GM18502 (cell line): Measurements from ENCODE around the gene ADCYAP1R1.
"Not testable (repeated sequence)": the region's sequence is repeated elsewhere in the genome, so short reads cannot be mapped to it uniquely, and the experiment has no call there.

ENCODE experiments used
- ATAC-seq: cut with Tn5 transposase; IDR thresholded peaks from one replicate; pipeline ENCODE4 v1.9.1; 2021; ENCODE audit warnings: mild to moderate bottlenecking; ENCODE audit not compliant: unreplicated experiment, poor library complexity

ADCYAP1R1 gene

DNA sequence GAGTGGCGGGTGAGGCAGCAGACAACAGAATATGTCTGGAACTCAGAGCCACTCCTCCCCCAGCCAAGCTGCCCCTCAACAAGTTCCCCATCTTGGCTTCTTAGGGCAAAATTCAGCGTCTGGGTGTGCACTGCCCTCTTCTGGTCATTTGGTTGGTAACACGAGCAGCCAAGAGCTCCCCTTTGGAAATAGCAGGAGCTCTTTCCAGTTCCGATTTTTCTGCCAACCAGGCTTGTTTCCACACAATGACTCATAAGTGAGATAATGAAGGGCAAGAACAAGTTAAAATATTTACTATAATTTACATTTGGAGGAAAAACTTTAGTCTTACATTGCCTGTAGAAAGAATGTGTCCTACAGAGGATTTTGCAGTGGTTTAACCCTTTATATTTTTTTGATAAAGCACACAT is 70.5 kb downstream of the ADCYAP1R1 start:
- ATAC-seq, result no peak

- ATAC-seq, result no peak
Measured at GRCh38 chr7:31123321-31123720, 71.2 kb downstream of the ADCYAP1R1 start.

GRCh38 chr7:31123726-31124125 is 71.6 kb downstream of the ADCYAP1R1 start:
- ATAC-seq, result no peak

DNA sequence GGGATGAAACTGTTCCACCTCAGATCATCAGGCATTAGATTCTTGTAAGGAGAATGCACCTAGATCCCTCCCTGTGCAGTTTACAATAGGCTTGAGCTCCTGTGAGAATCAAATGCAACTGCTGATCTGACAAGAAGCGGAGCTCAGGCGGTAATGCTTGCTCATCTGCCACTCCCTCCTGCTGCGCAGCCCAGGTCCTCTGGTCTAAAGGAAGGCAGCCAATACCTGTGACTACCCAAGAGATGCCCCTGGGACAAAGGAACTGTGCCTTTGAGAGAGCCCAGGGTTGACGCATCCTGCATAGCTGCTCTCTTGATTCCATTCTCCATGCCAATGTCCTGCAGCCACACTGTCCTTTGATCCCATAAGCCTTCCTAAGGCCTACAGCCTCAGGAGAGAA is 73.1 kb downstream of the ADCYAP1R1 start:
- ATAC-seq, result no peak

DNA sequence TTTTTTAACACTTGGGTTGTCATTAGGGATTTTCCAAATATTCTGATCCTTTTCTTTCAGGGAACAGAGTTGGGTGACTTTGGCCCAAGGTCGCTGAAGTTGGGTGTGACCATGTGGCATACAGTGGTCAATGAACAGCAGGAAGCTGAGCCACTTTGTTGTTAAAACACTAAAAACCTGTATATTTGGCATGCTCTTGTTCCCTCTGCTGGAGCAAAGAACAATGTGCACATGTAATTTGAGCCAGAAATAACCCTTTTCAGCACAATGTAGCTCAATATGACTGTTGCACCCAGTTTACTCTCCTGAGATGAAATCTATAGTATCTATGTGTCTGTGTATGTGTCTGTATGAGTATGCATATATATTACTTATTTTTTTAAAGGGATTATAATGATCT is 74.9 kb downstream of the ADCYAP1R1 start:
- no peak for ATAC-seq

- no peak for ATAC-seq
Measured at GRCh38 chr7:31129067-31129466, 77.0 kb downstream of the ADCYAP1R1 start.

GRCh38 chr7:31133497-31133896 is 81.4 kb downstream of the ADCYAP1R1 start:
- ATAC-seq, result no peak

DNA sequence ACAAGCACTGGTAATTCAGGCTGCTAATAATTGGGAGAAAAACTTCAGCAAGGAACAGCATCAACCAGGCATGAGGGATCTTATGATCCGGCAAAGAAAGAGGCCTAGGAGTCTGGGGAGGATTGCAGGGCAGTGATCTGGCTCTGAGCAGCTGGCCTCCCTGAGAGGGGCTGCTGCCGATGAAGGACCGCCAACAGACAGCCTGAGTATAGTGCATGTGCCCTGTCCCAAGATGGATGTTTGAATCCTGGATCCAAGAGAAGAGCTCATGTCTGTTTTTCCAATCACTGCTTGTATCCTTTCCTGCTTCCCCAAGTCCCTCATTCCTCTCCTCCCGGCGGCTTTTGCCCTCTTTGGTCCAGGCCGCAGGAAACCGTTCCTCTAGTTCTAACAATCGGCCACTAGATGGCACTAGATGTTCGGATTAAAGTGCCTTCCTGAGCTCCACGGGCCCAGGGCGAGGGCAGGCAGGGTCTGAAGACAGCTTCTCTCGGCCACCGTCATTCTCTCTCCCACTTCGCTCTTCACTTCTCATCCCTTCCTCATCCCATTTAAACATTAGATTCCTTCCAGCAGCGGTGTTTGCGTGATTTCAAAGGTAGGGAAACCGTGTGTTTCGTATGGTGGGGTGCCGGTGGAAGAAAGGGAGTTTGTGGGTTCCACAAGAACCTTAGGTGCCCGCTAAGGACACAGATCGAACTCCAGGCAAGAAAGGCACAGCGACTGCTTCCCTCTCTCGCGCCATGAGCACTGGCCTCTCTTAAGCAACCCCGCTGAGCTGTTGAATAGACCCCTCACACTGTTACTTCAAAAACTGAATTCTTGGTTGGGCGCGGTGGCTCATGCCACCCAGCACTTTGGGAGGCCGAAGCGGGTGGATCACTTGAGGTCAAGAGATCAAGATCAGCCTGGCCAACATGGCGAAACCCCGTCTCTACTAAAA is 82.4 kb downstream of the ADCYAP1R1 start:
- peak; percentile 92 for ATAC-seq

- no peak for ATAC-seq
Measured at GRCh38 chr7:31137234-31137633, 85.1 kb downstream of the ADCYAP1R1 start.

GRCh38 chr7:31145339-31145738 is 93.2 kb downstream of the ADCYAP1R1 start:
- ATAC-seq, result no peak

DNA sequence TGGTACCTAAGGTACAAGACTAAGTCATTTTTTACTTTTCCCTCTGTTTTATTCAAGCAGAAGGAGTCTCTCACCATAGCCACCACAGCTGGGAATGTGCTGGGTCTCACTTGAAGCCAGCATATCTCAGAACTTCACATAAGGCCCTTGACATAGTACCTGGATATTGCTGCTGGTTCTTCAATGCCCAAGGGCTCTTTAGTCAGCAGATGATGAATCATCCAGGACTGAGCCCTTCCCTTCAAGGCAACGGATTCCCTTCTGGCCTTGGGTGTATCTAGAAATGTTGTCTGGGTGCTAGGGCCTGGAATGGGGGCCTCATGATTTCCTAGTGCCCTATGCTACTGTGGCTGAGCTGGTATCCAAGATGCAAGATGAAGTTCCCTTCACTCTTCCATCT is 93.9 kb downstream of the ADCYAP1R1 start:
- ATAC-seq, result no peak

GRCh38 chr7:31146538-31146937 is 94.4 kb downstream of the ADCYAP1R1 start:
- no peak for ATAC-seq

- no peak for ATAC-seq
Measured at GRCh38 chr7:31151849-31152248, 99.7 kb downstream of the ADCYAP1R1 start.

GRCh38 chr7:31153318-31153717 is 101.2 kb downstream of the ADCYAP1R1 start:
- not testable (repeated sequence) for ATAC-seq

DNA sequence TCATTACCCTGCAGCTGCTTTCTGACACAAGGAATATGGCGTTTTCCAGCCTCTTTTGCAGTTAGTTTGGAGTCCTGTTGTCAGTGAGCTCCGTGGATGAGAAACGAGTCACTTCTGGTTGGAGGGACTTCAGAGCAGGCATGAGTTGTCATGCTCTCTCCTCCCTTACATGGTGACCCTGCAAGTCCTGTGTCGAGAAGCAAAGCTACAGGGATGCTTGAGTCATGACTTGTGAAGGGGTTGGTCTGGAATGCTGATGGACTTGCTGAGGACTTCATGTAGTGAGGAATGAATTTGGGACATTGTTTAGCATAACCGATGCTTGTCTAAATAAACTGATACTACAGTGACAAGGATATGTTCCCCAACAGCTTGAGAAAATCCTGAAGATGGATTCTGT is 108.8 kb downstream of the ADCYAP1R1 start:
- no peak for ATAC-seq
